PFSK-1 (cell line): Measurements from ENCODE around the gene ZYG11A.

Source experiments
- POLR2AphosphoS5 ChIP-seq: IDR thresholded peaks from 2 replicates; pipeline ENCODE4 v1.6.1; 2012; ENCODE audit warnings: low read depth, mild to moderate bottlenecking, control low read depth, low read length, moderate library complexity
- TF ChIP-seq, protein P1 (sequence below), 2 experiments: IDR thresholded peaks; 2 replicates each; pipeline versions ENCODE4 v1.6.1 to v1.8.0; 2011 to 2012; ENCODE audit warnings: low read depth in 2 of 2, low read length in 2 of 2, control low read depth in 1 of 2, inconsistent platforms in 1 of 2, mild to moderate bottlenecking in 1 of 2, moderate library complexity in 1 of 2; ENCODE audit not compliant: insufficient read depth in 1 of 2

DNA sequence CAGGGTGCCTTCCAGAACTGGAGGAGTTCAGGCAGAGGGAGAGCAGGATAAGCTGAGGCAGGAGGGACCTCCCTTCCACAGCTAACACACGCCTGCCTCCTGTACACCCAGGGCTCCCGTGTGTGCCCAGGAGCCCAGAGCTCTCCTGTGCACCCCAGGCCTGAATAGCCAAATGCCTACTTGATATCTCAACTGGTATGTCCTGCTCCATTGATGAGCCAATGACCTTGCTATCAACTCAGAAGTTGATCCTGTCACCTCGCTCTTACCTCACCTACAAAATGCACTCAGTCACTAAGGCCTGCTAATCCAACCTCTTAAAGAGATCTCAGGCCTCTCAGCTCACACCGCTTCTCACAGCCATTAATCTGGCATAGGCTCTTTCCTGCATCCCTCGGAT, 71.9 kb downstream of the ZYG11A start:
- TF ChIP-seq, protein P1, sequence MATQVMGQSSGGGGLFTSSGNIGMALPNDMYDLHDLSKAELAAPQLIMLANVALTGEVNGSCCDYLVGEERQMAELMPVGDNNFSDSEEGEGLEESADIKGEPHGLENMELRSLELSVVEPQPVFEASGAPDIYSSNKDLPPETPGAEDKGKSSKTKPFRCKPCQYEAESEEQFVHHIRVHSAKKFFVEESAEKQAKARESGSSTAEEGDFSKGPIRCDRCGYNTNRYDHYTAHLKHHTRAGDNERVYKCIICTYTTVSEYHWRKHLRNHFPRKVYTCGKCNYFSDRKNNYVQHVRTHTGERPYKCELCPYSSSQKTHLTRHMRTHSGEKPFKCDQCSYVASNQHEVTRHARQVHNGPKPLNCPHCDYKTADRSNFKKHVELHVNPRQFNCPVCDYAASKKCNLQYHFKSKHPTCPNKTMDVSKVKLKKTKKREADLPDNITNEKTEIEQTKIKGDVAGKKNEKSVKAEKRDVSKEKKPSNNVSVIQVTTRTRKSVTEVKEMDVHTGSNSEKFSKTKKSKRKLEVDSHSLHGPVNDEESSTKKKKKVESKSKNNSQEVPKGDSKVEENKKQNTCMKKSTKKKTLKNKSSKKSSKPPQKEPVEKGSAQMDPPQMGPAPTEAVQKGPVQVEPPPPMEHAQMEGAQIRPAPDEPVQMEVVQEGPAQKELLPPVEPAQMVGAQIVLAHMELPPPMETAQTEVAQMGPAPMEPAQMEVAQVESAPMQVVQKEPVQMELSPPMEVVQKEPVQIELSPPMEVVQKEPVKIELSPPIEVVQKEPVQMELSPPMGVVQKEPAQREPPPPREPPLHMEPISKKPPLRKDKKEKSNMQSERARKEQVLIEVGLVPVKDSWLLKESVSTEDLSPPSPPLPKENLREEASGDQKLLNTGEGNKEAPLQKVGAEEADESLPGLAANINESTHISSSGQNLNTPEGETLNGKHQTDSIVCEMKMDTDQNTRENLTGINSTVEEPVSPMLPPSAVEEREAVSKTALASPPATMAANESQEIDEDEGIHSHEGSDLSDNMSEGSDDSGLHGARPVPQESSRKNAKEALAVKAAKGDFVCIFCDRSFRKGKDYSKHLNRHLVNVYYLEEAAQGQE (IDR thresholded peaks at IDR 0.05; ENCODE audit: insufficient read depth in 1 of 2, low read depth in 2 of 2, low read length in 2 of 2): no peak
- TF ChIP-seq POLR2AphosphoS5: no peak
